Activated effector memory CD4-positive, alpha-beta T cell treated with anti-CD3 and anti-CD28 coated beads, Interleukin-2, amount 50 U/mL, for 16 hours (primary cell): ENCODE data around the gene ESYT2.
"Not testable (repeated sequence)": the region's sequence is repeated elsewhere in the genome, so short reads cannot be mapped to it uniquely, and the experiment has no call there.

Experiments used
- DNase-seq: peaks from one replicate; pipeline ENCODE4 v3.0.0-alpha.2; 2020

The ESYT2 gene

DNA sequence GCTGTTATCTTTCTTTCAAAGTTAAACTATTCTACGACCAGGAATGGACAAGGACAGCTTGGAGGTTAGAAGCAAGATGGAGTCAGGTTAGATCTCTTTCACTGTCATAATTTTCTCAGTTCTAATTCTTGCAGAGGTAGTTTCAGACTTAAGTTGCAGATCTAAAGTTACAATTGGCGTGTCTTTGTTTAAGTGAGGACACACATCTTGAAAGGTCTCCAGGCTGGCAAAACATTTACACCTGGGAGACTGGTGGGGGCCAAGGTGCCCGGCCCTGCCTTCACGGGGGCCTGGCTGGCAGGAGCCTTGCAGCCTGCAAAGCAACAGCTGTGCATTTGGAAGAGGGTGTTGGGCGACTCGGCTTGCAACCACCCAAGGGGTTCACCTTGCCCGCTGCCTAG lies 25.4 kb upstream of the ESYT2 start:
- DNase-seq: no peak

DNA sequence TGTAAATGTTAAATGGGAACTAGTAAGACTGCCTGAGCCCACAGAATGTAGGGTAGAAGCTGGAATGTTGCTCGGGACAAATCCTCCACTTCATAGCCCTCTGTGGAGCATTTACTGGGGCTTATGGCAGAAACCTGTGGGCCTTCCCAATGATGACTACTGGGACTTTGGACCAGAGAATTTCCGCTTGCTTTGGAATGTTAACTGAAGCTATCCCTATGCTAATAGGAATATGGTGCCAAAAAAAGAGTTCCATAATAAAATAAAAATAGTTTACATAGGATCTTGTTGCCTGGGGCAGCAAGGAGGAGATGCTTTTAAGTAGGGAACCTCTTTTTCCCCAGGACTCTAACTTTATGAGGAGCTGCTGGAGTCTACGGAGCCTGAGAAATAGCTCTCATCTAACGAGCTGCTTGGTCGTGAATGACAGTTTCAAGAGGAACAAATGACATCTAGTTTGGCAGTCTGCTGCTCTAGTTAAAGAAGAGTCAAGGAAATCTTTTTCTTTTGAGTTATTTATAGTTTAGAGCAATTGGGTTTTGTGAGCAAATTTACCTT lies 21.3 kb upstream of the ESYT2 start:
- DNase-seq: no peak

- DNase-seq: no peak
These were observed 20.6 kb upstream of the ESYT2 start for GRCh38 chr7:158849768-158850544.

GRCh38 chr7:158849442-158849767 lies 20.1 kb upstream of the ESYT2 start:
- DNase-seq: no peak

DNA sequence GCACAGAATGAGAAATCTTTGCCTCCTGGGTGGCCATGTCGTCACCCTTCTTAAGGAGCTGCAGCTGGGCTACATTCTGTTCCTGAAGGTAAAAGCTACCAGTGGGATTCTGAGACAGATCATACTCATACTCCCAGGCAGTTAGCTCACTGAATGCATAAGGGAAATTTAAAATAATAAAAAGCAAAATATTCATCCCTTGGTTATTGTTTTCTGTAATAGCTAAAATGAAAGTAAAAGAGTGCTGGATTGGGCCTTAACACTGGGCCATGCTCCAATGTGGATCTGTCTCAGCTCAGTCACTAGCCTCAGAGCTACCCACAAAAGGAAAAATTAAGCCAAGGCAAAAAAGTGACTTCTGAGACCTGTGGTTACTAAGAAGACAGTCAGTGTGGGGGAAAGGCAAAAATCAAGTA lies 18.1 kb upstream of the ESYT2 start:
- DNase-seq: no peak

DNA sequence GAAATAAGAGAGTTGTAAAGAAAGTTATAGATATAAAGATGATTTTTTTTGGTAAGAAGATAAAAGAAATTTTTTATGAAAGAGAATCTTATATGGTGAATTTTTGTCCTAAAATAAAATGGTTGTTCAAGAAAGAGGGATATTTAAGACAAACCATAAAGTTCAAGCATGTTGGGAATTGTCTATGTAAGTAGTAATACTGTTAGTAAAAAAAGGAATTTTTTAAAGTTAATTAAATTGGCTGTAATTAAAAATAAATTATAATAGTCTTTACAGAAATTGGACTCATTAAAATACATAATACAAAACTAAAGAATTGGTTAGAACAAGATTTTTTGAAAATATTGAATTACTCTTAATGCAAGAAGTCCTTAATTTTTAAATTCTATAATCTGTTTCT lies 17.0 kb upstream of the ESYT2 start:
- DNase-seq: no peak

- no peak for DNase-seq
These were observed 14.5 kb upstream of the ESYT2 start for GRCh38 chr7:158843771-158844170.

- DNase-seq: no peak
These were observed 13.2 kb upstream of the ESYT2 start for GRCh38 chr7:158842486-158842885.

DNA sequence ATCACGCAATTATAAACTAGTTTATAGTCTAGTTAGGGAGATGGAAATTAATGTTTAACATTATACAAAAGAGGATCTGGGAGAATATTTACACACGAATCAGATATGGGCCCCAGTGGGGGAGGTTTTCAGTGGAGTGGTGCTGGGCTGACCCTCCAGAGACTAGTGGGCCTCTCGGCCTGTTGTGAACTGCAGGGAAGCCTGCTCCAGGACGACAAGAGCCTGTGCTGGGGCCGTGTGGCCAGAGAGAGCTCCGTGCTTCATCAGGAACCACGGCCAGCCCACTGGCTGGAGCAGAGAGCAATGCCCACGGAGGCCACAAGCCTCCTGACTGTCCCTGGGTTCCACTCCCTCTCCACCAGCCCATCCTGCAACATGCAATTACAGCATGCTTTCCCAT lies 11.3 kb upstream of the ESYT2 start:
- DNase-seq: no peak

DNA sequence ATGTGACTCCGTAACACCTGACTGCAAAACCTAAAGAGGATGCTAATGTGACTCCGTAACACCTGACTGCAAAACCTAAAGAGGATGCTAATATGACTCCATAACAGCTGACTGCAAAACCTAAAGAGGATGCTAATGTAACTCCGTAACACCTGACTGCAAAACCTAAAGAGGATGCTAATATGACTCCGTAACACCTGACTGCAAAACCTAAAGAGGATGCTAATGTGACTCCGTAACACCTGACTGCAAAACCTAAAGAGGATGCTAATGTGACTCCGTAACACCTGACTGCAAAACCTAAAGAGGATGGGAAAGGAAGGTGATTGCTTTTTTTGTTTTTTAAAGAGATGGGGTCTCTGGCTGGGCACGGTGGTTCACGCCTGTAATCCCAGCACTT lies 9.9 kb upstream of the ESYT2 start:
- DNase-seq: not testable (repeated sequence)

GRCh38 chr7:158837790-158838637 lies 8.7 kb upstream of the ESYT2 start:
- DNase-seq: no peak

GRCh38 chr7:158836692-158837091 lies 7.4 kb upstream of the ESYT2 start:
- no peak for DNase-seq

- DNase-seq: no peak
These were observed 5.8 kb upstream of the ESYT2 start for GRCh38 chr7:158834878-158835784.

DNA sequence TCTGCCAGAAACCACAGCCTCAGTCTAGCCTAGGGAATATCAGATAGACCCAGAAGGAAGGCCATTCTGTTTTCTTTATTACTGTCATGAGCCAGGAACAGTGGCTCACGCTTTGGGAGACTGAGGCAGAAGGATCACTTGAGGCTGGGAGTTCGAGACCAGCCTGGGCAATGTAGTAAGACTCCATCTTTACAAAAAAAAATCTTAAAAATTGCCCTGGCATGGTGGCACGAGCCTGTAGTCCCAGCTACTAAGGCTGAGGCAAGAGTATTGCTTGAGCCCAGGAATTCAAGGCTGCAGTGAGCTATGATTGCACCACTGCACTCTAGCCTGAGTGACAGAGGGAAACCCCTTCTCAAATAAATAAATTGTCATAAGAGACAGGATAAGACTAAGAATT lies 3.7 kb upstream of the ESYT2 start:
- DNase-seq: no peak

GRCh38 chr7:158831738-158832091 lies 2.4 kb upstream of the ESYT2 start:
- no peak for DNase-seq

GRCh38 chr7:158830211-158830723 lies 958 bp upstream of the ESYT2 start:
- DNase-seq: no peak

DNA sequence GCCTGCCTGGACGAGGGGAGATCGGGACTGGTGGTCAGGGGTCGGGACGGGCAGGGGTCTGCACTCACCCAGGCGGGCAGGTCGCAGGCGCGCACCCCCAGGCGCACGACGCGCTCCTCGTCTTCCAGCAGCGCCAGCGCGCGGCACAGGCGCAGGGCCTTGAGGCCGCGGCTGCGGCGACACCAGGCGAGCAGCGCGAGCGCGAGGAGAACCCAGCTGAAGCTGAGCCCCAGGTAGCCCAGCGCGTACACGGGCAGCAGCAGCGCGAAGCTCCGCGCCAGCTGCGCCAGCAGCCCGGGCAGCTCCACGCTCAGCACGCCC lies 328 bp downstream of the ESYT2 start:
- DNase-seq: no peak

DNA sequence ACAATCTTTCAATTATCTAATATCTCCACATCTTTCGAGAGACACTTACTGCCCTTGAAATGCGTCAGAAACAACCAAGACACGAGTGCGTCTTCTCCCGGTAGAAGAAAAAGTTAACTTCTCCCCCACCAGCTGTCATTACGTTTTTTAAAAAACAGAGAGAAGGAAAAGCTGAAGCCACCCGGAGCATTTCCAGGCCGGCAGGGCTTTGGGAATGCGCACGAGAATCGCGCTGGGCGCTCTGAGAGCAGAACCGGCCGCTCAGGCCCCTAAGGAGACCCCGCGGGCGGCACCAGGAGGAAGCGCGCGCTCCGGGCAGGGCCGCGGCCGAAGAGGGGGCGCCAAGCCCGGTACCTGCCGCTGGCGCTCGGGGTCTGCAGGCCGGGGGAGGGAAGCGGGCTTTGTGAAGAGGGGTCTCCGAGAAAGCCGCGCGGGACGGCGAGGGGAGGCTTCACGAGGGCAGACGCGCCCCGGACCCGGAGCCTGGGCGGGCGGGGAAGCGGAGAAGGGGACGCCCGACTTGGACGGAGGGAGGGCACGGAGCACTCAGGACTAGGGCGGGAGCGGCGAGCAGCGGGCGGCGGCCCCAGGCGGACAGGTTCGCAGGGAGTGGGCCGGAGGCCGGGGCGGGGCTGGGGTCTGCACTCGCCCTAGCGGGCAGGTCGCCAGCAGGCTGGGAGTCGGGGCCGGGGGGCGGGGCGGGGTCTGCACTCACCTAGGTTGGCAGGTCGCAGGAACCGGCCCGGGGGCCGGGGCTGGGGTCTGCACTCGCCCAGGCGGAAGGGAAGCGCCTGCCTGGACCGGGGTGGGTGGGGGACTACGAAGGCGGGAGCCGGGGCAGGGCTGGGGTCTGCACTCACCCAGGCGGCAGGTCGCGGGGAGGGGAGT lies 932 bp downstream of the ESYT2 start:
- DNase-seq: peak; percentile 78

DNA sequence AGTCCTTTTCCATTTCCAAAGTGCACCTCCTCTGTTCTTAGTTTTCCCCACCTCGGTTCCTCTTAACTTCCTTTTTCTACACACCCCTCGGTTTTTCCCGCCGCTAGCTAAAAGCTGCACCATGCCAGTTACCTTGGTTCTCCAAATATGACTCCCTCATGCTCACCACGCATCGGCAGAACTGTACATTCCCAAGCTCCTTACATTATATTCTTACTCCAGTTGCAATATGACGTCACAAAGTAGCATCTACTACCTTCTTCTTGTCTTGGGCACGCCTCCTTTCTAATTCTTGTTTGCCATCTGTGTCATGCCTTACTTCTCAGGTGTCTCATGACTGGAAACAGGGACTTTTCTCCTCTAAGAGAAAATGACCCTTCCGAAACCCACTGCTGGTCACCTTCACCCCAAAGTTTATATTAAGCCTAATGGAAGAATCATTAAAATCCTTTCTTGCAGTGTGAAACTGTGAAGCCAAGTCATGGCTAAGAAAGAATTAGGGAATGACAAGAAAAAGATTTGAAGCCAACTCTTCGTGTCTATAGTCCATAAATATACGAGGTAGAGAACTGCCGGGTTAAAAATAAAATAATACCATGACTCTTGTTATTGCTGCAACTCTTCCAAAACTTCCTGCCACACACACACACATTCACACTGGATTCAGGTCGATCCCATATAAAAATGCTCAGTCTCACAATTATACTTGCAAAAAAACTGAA lies 1.7 kb downstream of the ESYT2 start:
- no peak for DNase-seq

- DNase-seq: no peak
These were observed 3.5 kb downstream of the ESYT2 start for GRCh38 chr7:158825628-158826289.

GRCh38 chr7:158824028-158824427 lies 5.3 kb downstream of the ESYT2 start:
- DNase-seq: peak; percentile 80
